Measurements from ENCODE around the gene SBF2.

SBF2 gene

DNA sequence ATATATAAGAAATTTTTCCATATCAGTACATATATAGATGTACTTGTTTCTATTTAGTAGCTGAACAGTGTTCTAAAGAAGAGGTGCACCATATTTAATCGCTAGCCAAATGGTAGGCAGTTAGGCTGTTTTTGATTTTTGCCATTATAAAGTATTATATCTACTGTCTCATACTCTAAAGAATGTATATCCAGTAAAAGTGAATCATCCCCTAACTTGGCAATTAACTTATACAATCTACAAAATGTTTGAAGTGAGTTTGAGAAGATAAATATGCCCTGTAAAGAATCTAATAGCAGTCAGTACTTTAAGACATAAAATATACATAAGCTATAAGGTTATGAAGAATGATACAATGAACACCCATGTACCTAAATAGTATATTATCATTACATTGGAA is 338.6 kb downstream of the SBF2 start:
- Histone ChIP-seq H3K4me3 (ENCODE audit: low read length) (no peak overlapping the region), H3K27ac (ENCODE audit: low read length) (no peak overlapping the region), H3K9me3 (ENCODE audit: insufficient read depth, low read length) (no peaks in the 10 kb centered on the region), H4K20me1 (ENCODE audit: insufficient read depth, low read length) (no peaks in the 10 kb centered on the region), H3K36me3 (replicated peaks; ENCODE audit: low read depth, low read length) (no peaks in the 10 kb centered on the region), H3K9ac (ENCODE audit: low read length) (no peak overlapping the region), H3K4me1 (ENCODE audit: low read length) (no peaks in the 10 kb centered on the region), H3K27me3 (ENCODE audit: low read depth, low read length) (peaks cover 15% of the 10 kb centered on the region), H3K4me2 (ENCODE audit: low read length) (no peak overlapping the region), H3K79me2 (ENCODE audit: low read length) (no peaks in the 10 kb centered on the region), H2AFZ (ENCODE audit: low read depth, low read length) (no peak overlapping the region)
- TF ChIP-seq, protein P1, sequence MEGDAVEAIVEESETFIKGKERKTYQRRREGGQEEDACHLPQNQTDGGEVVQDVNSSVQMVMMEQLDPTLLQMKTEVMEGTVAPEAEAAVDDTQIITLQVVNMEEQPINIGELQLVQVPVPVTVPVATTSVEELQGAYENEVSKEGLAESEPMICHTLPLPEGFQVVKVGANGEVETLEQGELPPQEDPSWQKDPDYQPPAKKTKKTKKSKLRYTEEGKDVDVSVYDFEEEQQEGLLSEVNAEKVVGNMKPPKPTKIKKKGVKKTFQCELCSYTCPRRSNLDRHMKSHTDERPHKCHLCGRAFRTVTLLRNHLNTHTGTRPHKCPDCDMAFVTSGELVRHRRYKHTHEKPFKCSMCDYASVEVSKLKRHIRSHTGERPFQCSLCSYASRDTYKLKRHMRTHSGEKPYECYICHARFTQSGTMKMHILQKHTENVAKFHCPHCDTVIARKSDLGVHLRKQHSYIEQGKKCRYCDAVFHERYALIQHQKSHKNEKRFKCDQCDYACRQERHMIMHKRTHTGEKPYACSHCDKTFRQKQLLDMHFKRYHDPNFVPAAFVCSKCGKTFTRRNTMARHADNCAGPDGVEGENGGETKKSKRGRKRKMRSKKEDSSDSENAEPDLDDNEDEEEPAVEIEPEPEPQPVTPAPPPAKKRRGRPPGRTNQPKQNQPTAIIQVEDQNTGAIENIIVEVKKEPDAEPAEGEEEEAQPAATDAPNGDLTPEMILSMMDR (IDR thresholded peaks at IDR 0.05; ENCODE audit: low read depth, low read length) = no peak
- no peak for TF ChIP-seq EZH2phosphoT487 (IDR thresholded peaks at IDR 0.05; ENCODE audit: low read depth)

DNA sequence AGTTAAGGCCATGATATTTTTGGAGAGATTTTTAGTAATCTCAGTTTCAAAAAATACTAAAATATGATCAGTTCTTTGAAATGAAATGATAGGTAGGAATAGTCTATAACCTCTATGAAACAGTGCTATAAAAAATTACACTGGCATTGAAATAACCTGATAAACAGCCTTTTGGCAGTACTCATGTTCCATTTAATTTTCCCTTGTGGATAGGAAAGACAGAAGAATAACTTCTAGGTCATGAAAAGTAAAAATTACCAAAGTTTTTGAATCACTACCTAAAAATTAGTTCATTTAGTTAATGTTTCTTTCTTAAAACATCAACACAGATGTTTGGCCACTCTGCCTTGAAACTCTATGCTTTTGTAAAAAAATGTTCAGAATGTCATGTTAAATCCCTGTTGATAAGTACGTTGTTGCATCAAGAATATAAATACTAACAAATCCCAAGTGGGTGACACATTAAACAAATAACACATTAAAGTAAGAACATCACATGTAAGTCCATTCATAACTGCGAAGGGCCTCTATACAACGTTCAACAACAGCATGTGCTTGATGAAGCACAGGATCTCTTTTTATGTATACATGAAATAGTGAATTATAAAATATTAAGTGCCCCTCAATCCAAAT is 339.9 kb downstream of the SBF2 start:
- TF ChIP-seq EZH2phosphoT487 (IDR thresholded peaks at IDR 0.05; ENCODE audit: low read depth) = no peak
- TF ChIP-seq, protein P1 (IDR thresholded peaks at IDR 0.05; ENCODE audit: low read depth, low read length) = no peak
- H3K4me1 ChIP-seq (ENCODE audit: low read length) = no peaks in the 10 kb centered on the region
- no peaks in the 10 kb centered on the region for H4K20me1 ChIP-seq (ENCODE audit: insufficient read depth, low read length)
- H3K27ac ChIP-seq (ENCODE audit: low read length) = no peak overlapping the region
- H3K9ac ChIP-seq (ENCODE audit: low read length) = no peak overlapping the region
- no peak overlapping the region for H3K4me3 ChIP-seq (ENCODE audit: low read length)
- peaks cover 21% of the 10 kb centered on the region for H3K27me3 ChIP-seq (ENCODE audit: low read depth, low read length)
- H3K9me3 ChIP-seq (ENCODE audit: insufficient read depth, low read length) = no peaks in the 10 kb centered on the region
- no peaks in the 10 kb centered on the region for H3K36me3 ChIP-seq (replicated peaks; ENCODE audit: low read depth, low read length)
- no peaks in the 10 kb centered on the region for H3K79me2 ChIP-seq (ENCODE audit: low read length)
- H3K4me2 ChIP-seq (ENCODE audit: low read length) = no peak overlapping the region
- no peak overlapping the region for H2AFZ ChIP-seq (ENCODE audit: low read depth, low read length)

DNA sequence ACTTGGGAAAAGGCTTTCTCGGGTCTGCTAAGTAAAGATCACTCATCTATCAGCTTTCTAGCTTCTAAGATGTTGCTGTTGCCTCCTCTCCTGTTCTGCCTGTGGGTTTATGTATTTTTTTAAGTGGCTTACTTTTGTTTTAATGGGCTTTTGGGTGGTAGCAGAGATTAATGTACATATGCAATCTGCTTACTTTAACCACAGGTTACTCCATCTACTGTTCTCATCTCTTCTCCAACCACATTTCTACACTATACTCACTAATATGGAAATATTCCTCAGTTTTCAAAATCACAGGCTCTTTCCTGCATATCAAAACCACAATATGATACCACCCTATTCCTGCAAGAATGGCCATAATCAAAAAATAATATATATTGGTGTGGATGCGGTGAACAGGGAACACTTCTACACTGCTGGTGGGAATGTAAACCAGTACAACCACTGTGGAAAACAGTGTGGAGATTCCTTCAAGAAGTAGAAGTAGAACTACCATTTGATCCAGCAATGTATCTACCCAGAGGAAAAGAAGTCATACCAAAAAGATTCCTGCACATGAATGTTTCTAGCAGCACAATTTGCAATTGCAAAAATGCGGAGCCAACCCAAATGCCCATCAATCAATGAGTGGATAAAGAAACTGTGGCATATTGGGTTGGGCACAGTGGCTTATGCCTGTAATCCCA is 341.4 kb downstream of the SBF2 start:
- H3K4me2 ChIP-seq (ENCODE audit: low read length) = no peak overlapping the region
- H3K9me3 ChIP-seq (ENCODE audit: insufficient read depth, low read length) = no peaks in the 10 kb centered on the region
- no peak overlapping the region for H2AFZ ChIP-seq (ENCODE audit: low read depth, low read length)
- peaks cover 21% of the 10 kb centered on the region for H3K27me3 ChIP-seq (ENCODE audit: low read depth, low read length)
- H3K4me1 ChIP-seq (ENCODE audit: low read length) = peaks cover 2% of the 10 kb centered on the region
- no peaks in the 10 kb centered on the region for H3K36me3 ChIP-seq (replicated peaks; ENCODE audit: low read depth, low read length)
- H4K20me1 ChIP-seq (ENCODE audit: insufficient read depth, low read length) = no peaks in the 10 kb centered on the region
- no peak overlapping the region for H3K27ac ChIP-seq (ENCODE audit: low read length)
- H3K79me2 ChIP-seq (ENCODE audit: low read length) = no peaks in the 10 kb centered on the region
- TF ChIP-seq EZH2phosphoT487 (IDR thresholded peaks at IDR 0.05; ENCODE audit: low read depth) = no peak
- TF ChIP-seq, protein P1 (IDR thresholded peaks at IDR 0.05; ENCODE audit: low read depth, low read length) = no peak
- H3K4me3 ChIP-seq (ENCODE audit: low read length) = no peak overlapping the region
- no peak overlapping the region for H3K9ac ChIP-seq (ENCODE audit: low read length)

DNA sequence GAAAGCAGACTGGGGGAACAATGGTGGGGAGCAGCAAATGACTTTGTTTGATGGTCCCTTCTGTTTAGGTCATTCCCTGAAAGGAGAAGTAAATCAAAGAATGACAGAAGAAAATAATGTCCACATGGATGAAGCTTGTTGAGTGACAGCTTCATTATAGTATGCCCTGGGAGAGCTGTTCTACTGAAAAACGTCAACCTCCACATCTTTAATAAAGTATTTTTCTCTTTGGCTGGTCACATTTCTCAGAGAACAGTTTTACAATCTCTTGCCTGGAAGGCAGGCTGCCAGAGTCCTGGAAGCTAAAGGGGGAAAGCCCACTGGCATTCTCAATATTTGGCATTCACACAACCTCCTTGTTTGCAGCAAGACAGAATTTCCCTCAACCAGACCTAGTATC is 342.2 kb downstream of the SBF2 start:
- H3K36me3 ChIP-seq (replicated peaks; ENCODE audit: low read depth, low read length) = no peaks in the 10 kb centered on the region
- H3K4me3 ChIP-seq (ENCODE audit: low read length) = no peak overlapping the region
- H3K79me2 ChIP-seq (ENCODE audit: low read length) = no peaks in the 10 kb centered on the region
- no peak overlapping the region for H3K4me2 ChIP-seq (ENCODE audit: low read length)
- peaks cover 18% of the 10 kb centered on the region for H3K27me3 ChIP-seq (ENCODE audit: low read depth, low read length)
- H3K9ac ChIP-seq (ENCODE audit: low read length) = no peak overlapping the region
- no peak overlapping the region for H3K27ac ChIP-seq (ENCODE audit: low read length)
- no peaks in the 10 kb centered on the region for H4K20me1 ChIP-seq (ENCODE audit: insufficient read depth, low read length)
- no peak overlapping the region for H2AFZ ChIP-seq (ENCODE audit: low read depth, low read length)
- TF ChIP-seq, protein P1 (IDR thresholded peaks at IDR 0.05; ENCODE audit: low read depth, low read length) = no peak
- TF ChIP-seq EZH2phosphoT487 (IDR thresholded peaks at IDR 0.05; ENCODE audit: low read depth) = no peak
- no peaks in the 10 kb centered on the region for H3K9me3 ChIP-seq (ENCODE audit: insufficient read depth, low read length)
- H3K4me1 ChIP-seq (ENCODE audit: low read length) = peaks cover 10% of the 10 kb centered on the region
